Cardiac septum (tissue), 1 donor: ENCODE measurements around the gene GNB1L. TPM values are rescaled to one million over a fixed set of nuclear protein-coding genes. Genes with fewer than 3 reads are reported as not detected.
"Not testable (repeated sequence)": the region's sequence is repeated elsewhere in the genome, so short reads cannot be mapped to it uniquely, and the experiment has no call there.

Source experiments
- DNase-seq: peaks from one replicate; pipeline ENCODE4 v3.0.0-alpha.2; 2020; ENCODE audit warnings: low spot score
- intact Hi-C: fragments of 100-400 bp; cut with DNase I; formaldehyde crosslinking; loops from one replicate; pipeline ENCODE4 v1.14.0; 2022
- total RNA-seq: library from RNA; stranded (reverse); fragmentation: NEBNext Ultra II Directional; extraction: Animal tissue kit (Norgen Biotek cat#: 25700); gene quantifications from one replicate; pipeline ENCODE4 v1.2.1, GENCODE V29; 2021
- donor health status: DM: no; HTN: no; CAD: no.

Gene GNB1L
- total RNA-seq, 1 donor from 2014 or later = 2.0 TPM

DNA sequence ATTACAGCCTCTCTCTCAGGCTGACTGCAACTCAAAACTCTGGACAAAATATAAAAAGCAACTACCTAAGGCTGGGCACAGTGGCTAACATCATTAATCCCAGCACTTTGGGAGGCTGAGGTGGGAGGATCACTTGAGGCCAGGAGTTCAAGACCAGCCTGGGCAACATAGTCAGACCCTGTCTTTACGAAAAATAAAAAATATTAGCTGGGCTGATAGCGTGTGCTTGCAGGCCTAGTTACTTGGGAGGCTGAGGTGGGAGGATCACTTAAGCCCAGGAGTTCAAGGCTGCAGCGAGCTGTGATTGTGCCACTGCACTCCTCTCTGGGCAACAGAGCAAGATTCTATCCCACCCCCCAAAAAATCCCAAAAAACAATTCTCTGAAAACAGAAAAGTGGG is 22.7 kb downstream of the GNB1L start:
- DNase-seq, intact Hi-C loops: not testable (repeated sequence)

DNA sequence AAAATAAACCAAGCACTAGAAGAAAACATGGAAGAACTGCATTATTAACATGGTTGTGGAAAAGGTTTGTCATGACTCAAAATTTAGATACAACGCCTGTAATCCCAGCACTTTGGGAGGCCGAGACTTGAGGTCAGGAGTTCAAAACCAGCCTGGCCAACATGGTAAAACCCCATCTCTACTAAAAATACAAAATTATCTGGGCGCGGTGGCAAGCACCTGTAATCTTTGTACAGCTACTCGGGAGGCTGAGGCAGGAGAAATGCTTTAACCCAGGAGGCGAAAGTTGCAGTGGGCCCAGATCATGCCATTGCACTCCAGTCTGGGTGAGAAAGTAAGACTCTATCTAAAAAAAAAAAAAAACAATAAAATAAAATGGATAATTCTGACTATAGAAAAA is 23.7 kb downstream of the GNB1L start:
- DNase-seq = no peak
- intact Hi-C loops = no loop called here

DNA sequence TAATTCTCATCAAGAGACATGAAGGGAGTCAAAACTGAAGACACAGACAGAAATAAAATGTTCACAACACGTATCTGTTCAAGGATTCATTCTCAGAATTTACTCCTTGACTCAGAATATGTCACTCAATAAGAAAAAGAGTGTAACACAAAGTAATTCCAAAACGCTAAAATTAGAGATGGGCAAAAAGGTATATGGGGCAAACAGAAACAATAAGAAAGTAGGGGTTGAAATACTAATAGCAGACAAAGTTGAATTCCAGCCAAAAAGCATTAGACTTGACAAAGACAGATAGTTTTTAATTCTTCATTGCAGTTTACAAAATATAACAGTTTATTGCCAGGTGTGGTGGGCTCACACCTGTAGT is 26.7 kb downstream of the GNB1L start:
- DNase-seq = no peak
- intact Hi-C loops = no loop called here

DNA sequence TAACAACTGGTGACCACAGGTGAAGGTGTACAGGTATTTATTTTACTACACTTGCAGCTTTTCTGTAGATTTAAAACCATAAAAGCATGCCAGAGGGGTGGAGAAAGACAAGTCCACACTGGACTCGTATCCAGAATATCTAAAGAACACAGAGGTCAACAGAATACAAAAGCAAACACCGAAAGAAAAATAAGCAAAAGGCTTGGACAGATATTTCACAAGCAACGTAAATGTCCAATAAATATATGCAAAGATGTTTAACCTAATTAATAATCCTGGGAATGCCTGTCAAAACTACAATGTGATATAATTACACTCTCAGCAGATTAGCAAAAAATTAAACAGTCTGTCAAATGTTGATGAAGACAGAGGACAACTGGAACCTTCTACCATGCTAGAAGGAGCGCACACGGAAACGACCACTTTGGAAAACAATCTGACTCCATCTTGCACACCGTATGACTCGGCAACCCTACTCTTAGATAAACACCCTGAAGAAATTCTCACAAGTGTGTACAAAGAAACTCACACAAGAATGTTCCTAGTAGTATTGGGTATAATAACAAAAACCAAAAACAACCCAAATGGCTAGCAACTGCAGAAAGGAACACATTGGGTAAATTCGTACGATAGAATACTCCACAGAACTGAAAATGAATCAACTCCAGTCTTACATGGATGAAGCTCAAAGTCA is 27.2 kb downstream of the GNB1L start:
- no peak for DNase-seq
- intact Hi-C loops = no loop called here

DNA sequence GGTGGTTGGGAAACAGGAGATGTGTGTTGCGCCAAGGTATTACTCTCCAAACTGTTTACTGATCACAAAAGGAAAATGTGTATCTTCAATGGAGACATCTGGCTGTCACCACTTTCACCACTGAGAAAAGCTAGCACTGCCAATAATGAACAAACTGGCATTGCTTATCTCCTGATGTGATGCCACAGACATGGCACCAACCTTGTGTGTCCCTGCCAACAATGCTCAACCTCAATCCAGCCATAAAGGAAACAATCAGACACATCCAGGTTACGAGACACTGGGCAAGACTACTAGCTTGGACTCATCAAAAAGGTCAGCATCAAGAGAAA is 28.1 kb downstream of the GNB1L start:
- intact Hi-C loops = no loop called here
- no peak for DNase-seq

- intact Hi-C loops = no loop called here
- DNase-seq = peak; percentile 46
Measured at GRCh38 chr22:19825904-19826618, 28.6 kb downstream of the GNB1L start.

DNA sequence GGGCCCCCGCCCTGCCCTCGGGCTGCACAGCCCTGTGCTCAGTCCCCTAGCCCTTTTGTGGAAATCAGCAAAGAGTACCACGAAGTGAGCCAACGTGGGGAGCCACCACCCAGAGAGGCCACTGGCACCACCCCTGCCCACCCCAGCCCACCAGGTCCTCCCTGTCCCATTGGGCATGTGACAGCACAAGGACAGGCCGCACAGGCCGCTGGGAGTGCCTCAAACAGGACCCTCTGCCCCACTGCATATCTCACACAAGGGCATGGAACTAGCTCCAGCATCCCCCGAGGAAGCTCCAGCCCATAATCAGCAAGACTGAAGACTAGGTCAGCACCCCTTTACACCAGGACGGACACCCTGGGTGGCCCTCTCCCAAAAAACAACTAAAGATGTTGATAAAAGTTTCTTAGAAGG is 29.7 kb downstream of the GNB1L start:
- DNase-seq = no peak

GRCh38 chr22:19824212-19824925 is 30.3 kb downstream of the GNB1L start:
- peak; percentile 57 for DNase-seq
- intact Hi-C loops = no loop called here

More for the DNA sequence above, 29.7 kb downstream of the GNB1L start:
- intact Hi-C loops = no loop called here

GRCh38 chr22:19823902-19824211 is 30.8 kb downstream of the GNB1L start:
- intact Hi-C loops = no loop called here
- DNase-seq = no peak

GRCh38 chr22:19823191-19823901 is 31.3 kb downstream of the GNB1L start:
- DNase-seq = peak; percentile 55
- intact Hi-C loops = no loop called here

- peak; percentile 67 for DNase-seq
- intact Hi-C loops = no loop called here
Measured at GRCh38 chr22:19822301-19823117, 32.2 kb downstream of the GNB1L start.

DNA sequence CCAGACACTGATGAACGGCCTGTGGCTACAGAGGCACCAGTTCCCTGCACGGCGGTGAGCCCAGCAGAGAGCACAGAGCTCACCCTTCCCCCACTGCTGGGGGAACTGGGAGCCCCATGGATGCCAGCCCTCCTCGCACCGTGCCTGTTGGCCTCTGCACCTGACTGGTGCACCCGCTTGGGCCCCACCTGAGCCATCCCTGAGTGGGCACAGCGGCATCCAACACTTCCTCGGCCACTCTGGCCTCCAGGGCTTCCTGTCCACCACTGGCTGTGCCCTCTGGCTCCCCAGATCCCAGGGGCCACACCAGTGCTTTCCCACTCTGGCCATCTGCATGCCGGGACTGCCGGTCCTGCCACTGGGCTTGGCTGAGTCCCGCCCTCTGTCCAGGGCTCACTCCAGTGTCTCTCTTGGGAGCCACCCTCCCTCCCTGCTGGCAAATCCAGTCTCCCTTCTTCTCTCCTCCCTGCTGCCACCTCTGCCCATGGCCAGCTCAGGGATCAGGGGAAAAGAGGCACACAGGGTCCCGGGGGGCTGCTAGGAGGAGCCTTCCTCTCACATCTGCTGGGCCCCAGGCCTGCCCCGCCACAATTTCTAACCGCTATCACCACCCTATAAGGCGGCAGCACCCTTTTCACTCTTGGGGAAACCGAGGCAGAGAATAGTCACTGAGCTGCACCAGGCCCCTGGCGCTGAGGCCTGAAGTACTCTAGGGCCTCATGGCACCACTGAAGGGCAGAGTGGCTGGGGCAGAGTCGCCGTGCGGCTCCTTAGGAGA is 33.0 kb downstream of the GNB1L start:
- peak; percentile 63 for DNase-seq
- intact Hi-C loops = no loop called here

DNA sequence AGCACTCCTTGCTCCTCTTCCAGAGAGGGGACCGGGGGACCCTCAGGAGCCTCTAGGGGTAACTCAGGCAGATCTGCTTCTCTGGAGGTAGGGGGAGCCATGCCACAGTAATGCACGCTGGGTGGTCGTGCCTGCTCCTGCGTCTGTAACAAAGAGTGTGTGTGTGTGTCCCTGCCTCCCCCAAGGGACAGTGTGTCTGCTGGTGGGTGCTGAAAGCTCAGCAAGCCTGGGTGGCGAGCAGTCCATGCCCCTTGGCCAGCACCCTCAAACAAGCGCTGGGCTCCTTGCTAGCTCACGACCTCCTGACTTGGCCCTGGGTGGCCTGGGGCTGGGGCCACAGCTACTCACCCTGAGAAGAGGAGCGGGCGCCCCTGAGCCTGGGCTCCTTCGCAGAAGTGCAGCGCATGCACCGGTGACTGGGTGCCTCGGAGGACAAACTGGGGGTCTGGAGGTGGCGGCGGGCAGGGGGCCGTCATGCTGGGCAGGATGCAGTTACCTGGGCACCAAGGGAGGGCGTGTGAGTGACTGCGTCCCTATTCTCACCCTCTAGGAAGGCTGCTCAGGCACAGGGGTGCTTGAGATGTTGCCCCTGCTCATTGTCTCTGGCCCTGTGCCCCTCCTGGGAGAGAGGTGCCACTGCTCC is 33.7 kb downstream of the GNB1L start:
- peak; percentile 75 for DNase-seq
- intact Hi-C loops = no loop called here

DNA sequence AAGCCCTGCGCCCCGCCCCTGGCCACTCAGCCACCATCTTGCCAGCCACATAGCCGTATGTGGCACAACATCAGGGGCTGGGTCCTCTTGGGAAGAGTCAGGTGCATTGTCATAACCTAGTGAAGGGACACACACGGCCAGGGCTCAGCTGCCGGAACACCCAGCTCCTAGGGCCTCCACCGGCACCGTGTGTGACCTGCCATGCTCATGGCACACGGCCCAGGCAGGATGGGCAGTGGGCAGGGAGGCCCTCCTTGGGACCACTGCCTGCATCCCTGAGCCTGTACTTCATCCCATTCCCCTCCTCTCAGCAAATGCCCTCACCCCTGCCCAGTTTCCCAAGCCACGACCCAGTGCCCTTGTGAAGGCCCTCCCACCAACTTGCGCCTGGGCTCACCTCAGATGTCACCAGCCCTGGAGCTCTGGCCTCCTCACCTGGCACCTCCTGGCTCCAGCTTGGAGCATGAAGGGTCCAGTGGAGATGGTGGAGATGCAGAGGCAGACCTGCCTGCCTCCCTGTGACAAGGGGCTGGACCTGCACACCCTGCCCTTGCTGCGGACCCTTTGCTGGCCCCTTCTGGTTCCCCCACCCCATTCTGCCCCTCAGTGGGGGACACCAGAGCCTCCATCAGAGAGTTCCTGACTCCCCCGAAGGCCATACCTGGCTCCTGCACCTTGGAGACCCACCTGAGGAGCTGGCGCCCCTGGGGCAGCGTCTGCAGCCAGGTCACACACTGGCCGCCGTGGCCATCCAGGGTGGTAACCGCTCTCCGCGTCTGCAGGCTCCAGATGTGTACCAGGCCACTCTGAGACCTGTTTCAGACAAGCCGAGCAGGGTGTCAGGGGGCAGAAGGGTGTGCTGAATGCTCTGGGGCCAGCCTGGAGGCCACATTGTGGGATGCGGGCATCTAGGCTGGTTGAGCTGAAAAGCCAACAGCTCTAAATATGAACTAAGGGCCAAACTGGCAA is 34.5 kb downstream of the GNB1L start:
- DNase-seq = peak; percentile 65
- intact Hi-C loops = loop anchor here (10.0 kb wide), 1 partner anchor 85 kb away; no protein-coding TSS in a partner anchor

- intact Hi-C loops = loop anchor here (10.0 kb wide), 1 partner anchor 85 kb away; no protein-coding TSS in a partner anchor
- DNase-seq = no peak
Measured at GRCh38 chr22:19819208-19819910, 35.3 kb downstream of the GNB1L start.
